NCI-H146 treated with DMSO at 0.1 percent for 48 hours (cell line): ENCODE results near the gene ANO1.
"Not testable (repeated sequence)": the region's sequence is repeated elsewhere in the genome, so short reads cannot be mapped to it uniquely, and the experiment has no call there.

Experiments
- DNase-seq: peaks from one replicate; lab custom pipeline; 2025; ENCODE audit not compliant: unreplicated experiment; lab: John Stamatoyannopoulos, UW

Gene ANO1

DNA sequence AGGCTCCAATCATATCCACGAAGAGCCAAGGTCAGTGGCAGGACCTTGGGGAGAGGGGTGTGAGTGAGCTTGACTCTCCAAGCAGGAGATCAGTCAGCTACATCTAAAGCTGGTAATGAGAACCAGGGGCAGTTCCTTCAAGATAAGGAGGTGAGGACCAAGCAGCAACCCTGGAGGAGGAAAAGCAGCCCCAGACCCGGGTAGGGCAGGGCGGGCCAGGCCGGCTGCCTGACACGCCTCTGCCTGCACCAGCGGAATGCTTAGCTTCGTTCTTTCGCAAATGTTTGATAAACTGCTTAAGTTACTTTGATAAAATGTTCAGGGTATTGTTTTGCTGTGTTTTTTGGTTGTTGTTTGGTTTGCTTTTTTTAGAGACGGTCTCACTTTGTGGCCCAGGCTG is 106.3 kb downstream of the ANO1 start:
- no peak for DNase-seq

DNA sequence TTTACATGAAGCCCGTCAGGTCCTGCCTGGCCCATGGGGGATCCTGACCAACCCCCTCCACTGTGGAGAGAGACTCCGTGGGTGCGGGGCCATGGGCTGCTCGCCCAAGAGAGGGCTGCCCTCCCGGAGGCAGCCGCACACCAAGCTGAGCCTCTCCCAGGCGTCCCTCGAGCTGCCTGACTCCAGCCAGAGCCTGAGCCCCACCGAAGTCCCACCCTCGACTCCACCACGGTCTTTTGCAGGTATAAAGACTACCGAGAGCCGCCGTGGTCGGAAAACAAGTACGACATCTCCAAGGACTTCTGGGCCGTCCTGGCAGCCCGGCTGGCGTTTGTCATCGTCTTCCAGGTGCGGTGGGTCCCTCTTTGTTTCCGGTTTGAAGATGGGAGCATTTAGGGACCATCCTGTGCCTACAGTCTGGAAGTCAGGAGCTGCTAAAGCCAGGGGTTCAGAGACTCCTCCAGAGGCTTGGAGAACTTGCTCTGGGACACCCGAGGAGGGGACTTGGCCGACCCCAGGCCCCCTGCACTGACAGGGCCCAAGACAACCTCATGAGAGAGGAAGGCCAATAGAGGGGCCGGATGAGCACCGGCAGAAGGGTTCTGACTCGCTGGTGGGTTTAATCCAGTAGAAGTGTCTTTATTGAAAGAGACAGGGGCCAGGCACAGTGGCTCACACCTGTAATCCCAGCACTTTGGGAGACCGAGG is 107.4 kb downstream of the ANO1 start:
- no peak for DNase-seq

DNA sequence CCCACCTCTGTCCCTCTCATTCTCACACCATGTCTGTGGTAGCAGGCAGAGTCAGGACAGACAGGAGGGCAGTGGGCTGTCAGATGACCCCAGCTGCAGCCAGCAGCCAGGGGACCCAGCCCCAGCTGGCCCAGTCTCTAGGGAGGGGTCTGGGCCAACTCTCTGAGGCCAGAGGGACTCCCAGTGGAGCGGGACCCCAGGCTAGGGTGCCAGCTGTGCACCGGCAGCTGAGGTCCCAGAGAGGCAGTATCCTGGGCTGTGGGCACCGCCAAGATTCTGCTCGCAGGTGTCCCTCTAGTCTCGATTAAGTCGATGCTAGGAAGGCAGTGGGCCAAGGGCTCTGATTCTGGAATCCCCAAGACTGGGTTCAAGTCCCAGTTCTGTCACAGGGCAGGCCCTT is 108.3 kb downstream of the ANO1 start:
- DNase-seq, result no peak

DNA sequence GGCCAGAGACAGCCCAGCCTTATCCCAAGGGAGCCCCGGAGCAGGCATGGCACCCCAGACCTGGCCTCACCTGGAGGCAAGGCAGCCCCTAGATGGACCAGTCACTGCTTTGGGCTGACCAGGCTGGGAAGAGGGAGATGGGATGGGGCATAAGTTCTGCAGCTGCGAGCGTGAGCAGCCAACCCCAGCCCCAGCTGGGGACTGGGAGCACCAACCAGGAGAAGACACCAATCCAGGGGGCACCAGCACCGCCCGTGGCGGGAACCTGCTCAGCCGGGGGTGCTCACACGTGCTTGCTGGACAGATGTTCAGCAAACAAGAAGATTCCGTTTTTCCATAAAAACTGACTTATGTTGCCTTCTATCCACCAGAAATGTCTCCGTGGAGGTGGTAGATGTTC is 108.8 kb downstream of the ANO1 start:
- DNase-seq, result no peak

DNA sequence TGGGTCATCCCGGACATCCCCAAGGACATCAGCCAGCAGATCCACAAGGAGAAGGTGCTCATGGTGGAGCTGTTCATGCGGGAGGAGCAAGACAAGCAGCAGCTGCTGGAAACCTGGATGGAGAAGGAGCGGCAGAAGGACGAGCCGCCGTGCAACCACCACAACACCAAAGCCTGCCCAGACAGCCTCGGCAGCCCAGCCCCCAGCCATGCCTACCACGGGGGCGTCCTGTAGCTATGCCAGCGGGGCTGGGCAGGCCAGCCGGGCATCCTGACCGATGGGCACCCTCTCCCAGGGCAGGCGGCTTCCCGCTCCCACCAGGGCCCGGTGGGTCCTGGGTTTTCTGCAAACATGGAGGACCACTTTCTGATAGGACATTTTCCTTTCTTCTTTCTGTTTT is 109.7 kb downstream of the ANO1 start:
- no peak for DNase-seq

DNA sequence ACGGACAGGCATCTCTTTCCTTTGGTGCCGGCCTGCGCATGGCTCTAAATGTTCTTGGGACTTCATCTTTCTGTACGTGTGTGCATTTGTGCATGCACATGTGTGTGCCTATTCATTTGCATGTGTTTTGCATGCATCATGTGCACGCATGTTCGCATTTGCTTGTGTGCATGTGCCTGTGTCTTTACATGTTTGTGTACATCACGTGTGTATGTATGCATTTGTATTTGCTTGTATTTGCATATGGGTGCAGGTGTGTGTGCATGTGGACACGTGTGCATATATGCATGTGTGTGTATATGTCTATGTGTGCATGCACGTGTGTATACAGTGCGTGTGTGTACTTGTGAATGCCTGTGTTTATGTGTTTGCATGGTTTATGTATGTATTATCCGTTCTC is 111.5 kb downstream of the ANO1 start:
- DNase-seq, result no peak

DNA sequence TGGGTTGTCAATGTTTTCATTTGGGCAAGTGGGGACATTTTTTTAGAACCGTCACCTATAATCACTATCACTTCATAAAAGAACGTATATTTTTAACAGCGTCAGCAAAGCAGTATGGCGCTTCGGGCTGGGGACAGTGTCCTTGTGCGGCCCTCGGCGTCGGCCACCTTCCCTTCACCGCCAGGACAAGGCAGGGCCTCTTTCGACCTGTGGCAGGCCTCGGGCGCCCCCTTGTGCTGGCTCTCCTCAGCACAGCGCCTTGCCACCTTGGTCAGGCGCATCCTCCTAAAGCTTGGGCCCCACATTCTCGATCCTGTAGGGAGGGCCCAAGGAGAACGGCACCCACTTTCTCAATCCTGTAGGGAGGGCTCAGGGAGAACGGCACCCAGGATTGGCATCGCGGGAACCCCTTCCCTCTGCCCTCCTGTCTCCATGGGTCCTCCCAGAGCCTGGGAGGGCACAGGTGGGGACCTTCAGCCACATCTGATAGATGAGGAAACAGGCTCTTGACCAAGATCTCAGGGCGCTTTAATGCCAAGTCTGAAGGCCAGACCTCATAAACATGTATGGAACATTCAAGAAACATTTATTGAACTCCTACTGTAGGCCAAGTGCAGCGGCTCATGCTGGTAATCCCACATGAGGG is 113.5 kb downstream of the ANO1 start:
- peak; percentile 32 for DNase-seq

DNA sequence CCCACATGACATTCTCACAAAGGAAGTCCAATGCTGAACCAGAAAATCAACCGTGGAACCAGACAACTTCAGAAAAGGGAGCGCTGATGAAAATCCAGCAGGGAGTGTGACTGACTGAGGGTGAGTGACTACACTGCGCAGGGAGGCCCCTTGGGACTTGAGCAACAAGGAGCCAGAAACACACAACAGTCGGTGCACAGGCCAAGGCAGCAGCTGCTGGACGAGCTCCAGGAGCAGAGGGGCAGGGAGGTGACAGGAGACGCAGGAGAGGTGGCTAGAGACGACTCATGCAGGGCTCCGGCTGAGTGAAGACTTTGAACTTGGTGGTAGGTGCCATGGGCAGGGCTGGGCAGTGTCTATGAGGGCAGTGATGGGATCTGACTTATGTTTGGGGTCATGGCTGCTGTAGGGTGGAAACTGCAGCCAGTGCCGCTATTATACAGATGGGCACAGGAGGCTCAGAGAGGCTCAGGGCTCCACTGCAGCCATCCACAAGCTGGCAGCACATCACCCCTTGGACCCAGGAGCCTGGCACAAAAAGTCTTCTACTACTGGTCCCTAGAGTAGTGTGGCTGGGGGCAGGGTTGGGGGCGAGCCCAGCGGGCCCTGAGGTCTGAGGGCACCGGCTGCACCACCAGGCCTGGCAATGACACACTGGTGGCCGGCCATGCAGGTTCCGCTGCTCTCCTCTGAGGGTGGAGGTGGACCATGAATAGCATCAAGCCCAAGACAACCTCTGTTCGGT is 114.7 kb downstream of the ANO1 start:
- DNase-seq, result no peak

DNA sequence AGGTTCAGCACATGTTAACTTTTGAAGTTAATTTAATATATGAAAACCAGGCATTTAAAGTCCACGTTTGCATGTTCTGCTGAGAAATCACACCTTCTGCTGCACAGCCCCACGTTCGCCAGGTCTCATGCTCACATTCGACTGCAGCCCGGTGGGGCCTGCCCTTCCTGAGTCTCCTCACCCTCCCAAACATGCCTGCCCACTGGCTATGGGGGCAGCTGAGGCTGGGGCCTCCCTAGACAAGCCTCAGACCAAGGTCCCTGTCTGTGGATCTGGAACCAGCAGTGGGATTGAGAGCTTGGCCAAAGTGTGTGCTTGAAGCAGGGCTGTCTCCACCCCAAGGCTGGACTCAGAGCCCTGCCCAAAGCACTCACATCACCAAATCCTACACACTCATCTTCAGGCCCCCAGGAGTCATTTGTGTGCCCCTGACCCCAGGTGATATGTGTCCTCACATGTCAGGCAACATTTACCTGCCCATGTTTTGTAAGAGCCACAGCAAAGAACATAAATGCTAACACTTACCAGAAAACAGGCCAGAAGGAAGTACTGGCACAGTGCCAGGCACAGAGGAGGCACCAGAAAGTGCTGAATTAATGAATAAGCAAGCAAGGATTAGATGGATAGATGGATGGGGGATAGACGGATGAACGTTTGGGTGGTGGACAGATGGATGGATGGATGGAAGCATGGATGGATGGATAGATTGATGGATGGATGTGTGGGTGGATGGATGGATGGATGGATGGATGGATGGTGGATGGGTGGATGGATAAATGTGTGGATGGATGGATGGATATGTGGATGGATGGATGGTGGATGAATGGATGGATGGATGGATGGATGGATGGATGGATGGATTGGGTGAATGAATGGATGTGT is 115.5 kb downstream of the ANO1 start:
- DNase-seq, result no peak

DNA sequence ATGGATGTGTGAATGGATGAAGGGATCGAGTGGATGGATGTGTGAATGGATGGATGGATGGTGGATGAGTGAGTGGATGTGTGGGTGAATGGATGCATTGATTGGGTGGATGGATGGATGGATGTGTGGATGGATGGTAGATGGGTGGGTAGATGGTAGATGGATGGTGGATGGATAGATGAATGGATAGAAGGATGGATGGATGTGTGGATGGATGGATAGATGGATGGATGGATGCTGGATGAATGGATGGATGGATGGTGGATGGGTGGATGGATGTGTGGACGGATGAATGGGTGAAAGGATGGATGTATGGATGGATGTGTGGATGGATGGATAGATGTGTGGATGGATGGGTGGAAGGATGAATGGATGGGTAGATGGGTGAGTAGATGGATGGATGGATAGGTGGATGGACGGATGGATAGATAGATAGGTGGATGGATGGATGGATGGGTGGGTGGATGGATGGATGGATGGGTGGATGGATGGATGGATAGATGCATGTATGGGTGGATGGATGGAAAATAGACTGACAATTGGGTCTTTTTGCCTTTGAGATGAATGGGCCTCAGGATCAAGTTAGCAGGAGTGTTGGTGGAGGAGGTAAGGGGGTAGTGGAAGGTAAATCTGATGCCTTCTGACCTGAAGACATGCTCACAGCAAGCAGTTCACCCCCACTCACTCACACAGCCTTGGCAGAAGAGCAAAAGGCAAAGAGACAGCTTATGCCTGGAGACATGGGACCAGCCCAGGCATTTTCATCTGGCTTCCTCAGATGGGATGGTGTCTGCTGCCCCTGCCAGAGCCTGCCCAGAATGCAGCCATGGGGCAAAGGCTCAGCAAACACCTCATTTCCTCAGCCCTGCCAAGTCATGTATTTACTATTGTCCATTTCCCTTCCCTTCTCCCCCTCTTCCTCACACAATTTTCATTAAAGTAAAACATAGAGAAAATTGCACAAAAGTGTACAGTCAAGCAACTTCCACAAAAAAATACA is 117.0 kb downstream of the ANO1 start:
- DNase-seq, result no peak

DNA sequence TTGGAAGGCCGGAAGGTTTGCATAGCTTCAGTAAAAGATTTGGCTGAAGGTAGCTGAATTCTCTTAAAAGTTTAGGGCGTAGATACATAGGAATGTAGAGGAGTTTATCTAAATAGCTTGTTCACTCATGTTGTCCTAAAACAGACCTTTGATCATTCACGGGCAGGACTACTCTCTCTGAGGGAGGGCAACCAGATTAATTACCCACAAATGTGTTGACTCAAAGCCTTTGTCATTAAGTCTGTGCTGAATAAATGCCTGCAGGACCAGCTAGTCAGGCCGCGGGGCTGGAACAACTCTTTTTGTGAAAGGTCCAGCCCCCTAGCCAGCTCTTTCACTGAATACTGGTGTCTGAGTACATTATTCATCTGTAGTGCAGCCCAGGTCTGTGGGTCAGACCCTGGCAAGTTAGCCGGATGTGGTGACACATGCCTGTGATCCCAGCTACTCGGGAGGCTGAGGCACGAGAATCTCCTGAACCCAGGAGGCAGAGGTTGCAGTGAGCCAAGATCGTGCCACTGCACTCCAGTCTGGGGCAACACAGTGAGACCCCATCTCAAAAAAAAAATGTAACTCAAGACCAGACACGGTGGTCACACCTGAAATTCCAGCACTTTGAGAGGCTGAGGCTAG is 122.2 kb downstream of the ANO1 start:
- no peak for DNase-seq

DNA sequence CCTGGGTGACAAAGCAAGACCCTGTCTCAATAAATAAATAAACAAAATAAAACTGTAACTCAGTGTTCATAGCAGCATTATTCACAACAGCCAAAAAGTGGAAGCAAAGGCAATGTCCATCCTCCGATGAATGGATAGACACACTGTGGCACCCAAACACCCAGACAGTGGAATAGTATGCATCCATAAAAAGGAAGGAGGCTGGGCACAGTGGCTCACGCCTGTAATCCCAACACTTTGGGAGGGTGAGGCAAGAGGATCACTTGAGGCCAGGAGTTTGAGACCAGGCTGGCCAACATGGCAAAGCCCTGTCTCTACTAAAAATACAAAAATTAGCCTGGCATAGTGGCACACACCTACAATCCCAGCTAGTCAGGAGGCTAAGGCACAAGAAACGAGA is 122.9 kb downstream of the ANO1 start:
- not testable (repeated sequence) for DNase-seq

DNA sequence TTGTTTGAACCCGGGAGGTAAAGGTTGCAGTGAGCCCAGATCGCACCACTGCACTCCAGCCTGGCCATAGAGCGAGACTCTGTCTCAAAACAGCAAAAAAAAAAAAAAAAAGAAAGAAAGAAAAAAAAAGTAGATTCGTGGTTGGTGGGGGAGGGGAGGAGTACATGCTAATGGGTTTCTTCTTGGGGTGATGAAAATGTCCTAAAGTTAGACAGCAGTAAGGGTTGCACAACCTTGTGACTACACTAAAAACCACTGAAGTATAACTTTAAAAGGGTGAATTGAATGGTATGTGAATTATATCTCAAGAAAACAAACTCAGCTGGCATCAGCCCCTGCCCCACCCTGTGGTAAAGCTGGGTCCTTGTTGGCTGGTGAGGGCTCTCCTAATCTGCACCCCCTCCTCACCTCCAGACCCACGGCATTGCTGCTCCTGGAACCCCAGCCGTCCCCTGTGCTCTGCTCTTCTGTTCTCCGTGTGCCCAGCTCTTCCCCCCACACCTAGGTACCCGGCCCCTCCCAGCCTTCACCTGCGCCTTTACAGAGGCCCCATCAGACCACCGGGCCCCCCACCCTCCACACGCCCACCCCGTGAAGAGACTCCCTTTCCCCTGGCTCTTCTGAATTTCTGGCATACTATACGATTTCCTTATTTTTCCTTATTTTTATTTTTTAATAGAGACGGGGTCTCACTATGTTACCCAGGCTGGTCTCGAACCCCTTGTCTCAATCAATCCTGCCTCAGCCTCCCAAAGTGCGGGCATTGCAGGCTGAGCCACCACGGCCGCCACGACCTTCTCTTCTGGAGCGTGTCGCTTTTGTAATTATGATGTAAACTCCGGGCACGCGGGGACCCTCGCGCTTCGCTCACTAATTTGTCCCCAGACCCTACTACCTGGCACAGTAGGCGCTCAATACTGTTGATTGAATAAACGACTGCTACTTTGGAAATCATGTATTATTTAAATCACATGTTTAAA is 124.1 kb downstream of the ANO1 start:
- DNase-seq, result no peak

DNA sequence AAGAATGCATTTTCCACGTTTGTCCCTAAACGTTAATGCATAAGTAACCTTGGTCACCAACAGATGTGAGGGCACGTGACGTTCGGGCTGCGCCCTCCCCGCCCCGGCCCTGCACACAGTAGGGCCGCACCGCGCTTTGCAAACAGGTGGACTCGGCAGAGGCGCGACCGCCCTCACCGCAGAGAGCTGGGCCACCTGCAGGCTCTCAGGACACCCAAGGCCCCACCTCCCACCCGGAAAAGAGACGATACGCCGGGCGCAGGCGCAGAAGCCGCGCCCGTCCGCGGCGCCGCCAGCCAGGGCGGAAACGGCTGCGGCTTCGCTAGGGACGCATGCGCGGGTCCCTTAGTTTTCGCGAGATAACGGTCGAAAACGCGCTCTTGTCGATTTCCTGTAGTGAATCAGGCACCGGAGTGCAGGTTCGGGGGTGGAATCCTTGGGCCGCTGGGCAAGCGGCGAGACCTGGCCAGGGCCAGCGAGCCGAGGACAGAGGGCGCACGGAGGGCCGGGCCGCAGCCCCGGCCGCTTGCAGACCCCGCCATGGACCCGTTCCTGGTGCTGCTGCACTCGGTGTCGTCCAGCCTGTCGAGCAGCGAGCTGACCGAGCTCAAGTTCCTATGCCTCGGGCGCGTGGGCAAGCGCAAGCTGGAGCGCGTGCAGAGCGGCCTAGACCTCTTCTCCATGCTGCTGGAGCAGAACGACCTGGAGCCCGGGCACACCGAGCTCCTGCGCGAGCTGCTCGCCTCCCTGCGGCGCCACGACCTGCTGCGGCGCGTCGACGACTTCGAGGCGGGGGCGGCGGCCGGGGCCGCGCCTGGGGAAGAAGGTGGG is 125.0 kb downstream of the ANO1 start, which contains the start of gene FADD:
FADD (plus strand) TSS at position 377 of the 831 bp plus-strand sequence; CDS start at position 541, 164 bp downstream.
- DNase-seq, result peak; percentile 82

DNA sequence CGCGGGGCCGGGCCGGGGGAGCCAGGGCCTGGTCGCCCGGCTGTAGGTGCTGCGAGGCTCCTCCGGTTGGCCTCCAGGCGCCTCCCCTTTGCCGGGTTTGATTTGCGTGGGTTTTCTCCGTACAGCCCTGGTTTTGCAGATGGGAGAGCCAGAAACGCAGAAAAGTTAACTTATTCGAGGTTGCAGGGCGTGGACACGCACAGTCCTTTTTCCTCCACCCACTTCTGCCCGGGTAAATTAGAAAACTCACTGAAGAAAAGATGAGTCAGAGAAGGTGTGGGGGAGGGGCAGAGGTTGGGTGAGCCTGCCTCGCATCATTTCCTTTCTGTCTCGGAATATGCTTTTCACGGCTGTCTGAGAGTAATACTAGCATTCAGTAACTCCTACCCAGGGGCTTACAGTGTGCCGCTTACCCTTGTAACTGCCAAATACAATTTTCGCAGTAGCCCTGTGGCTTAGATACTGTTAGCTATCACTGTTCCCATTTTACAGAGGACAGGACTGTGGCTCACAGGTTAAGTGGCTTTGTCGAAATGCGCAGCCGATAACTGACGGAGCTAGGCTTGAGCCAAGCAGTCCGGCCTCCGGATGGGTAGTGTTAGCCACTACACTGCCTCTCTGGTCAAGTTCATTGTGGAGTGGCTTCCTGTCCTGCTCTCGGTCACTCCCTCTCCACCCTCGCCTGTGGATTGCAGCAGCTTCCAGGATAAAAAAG is 125.8 kb downstream of the ANO1 start:
- DNase-seq, result no peak

DNA sequence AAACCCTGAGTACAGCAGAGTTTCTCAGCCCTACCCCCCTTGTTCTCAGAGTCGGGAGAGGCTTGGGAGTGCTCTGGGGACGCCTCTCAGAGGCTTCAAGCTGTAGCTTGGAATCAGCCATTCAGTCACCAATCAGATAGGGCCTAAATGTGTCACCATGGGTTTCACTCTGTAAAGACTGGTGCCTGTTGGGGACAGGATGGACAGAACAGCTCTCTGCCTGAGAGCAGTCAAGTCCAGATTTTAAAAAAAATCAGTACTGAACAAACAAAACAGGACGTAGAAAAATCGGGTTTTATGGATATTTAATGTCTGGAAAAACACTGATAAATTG is 126.3 kb downstream of the ANO1 start:
- DNase-seq, result no peak
